HG03039 (cell line): ENCODE data around the gene GAL.
"Not testable (repeated sequence)": the region's sequence is repeated elsewhere in the genome, so short reads cannot be mapped to it uniquely, and the experiment has no call there.

Source experiments
- ATAC-seq: cut with Tn5 transposase; IDR thresholded peaks from one replicate; pipeline ENCODE4 v1.9.1; 2021; ENCODE audit warnings: mild to moderate bottlenecking, moderate library complexity; ENCODE audit not compliant: unreplicated experiment

GAL gene

GRCh38 chr11:68684385-68685356, at the start of gene GAL:
TSS of gene GAL (plus strand) at chr11:68684544. CDS start at chr11:68684924, 380 bp downstream.
- ATAC-seq = no peak

GRCh38 chr11:68634606-68635005, 49.7 kb upstream of the GAL start:
- ATAC-seq = not testable (repeated sequence)

GRCh38 chr11:68635172-68635571, 49.2 kb upstream of the GAL start:
- not testable (repeated sequence) for ATAC-seq

GRCh38 chr11:68635883-68636282, 48.5 kb upstream of the GAL start:
- not testable (repeated sequence) for ATAC-seq

GRCh38 chr11:68639322-68639721, 45.0 kb upstream of the GAL start:
- ATAC-seq = not testable (repeated sequence)

- no peak for ATAC-seq
Observed at GRCh38 chr11:68641880-68642279, 42.5 kb upstream of the GAL start.

GRCh38 chr11:68643585-68643984, 40.8 kb upstream of the GAL start:
- no peak for ATAC-seq

- ATAC-seq = no peak
Observed at GRCh38 chr11:68646832-68647231, 37.5 kb upstream of the GAL start.

- no peak for ATAC-seq
Observed at GRCh38 chr11:68649851-68650555, 34.3 kb upstream of the GAL start.

GRCh38 chr11:68650801-68651200, 33.5 kb upstream of the GAL start:
- no peak for ATAC-seq

- no peak for ATAC-seq
Observed at GRCh38 chr11:68651208-68651984, 32.9 kb upstream of the GAL start.

GRCh38 chr11:68651985-68652682, 32.2 kb upstream of the GAL start:
- no peak for ATAC-seq

GRCh38 chr11:68652683-68653156, 31.6 kb upstream of the GAL start:
- no peak for ATAC-seq

- ATAC-seq = no peak
Observed at GRCh38 chr11:68653486-68654430, 30.6 kb upstream of the GAL start.

GRCh38 chr11:68654978-68655377, 29.4 kb upstream of the GAL start:
- ATAC-seq = no peak

GRCh38 chr11:68655406-68655805, 28.9 kb upstream of the GAL start:
- ATAC-seq = no peak

- no peak for ATAC-seq
Observed at GRCh38 chr11:68655806-68656205, 28.5 kb upstream of the GAL start.

GRCh38 chr11:68657021-68657780, 27.1 kb upstream of the GAL start:
- no peak for ATAC-seq

GRCh38 chr11:68658097-68658496, 26.2 kb upstream of the GAL start:
- no peak for ATAC-seq
